A673 (cell line): ENCODE results near the gene FUT8.

Experiments used
- EZH2 ChIP-seq: fragments of 200-600 bp; sonication (generic); IDR thresholded peaks from 2 replicates; pipeline ENCODE4 v1.6.1; 2017; ENCODE audit warnings: borderline replicate concordance, low read depth, mild to moderate bottlenecking, mixed read lengths, antibody characterized with exemption, low read length; ENCODE audit not compliant: poor library complexity, severe bottlenecking
- TF ChIP-seq, protein P1 (sequence below): fragments of 300-800, 200-600 bp; sonication (generic); conservative IDR thresholded peaks from 2 replicates; pipeline ENCODE4 v1.5.1; 2017; ENCODE audit warnings: low read depth, mild to moderate bottlenecking, antibody characterized with exemption, low read length, moderate library complexity, mixed read lengths

DNA sequence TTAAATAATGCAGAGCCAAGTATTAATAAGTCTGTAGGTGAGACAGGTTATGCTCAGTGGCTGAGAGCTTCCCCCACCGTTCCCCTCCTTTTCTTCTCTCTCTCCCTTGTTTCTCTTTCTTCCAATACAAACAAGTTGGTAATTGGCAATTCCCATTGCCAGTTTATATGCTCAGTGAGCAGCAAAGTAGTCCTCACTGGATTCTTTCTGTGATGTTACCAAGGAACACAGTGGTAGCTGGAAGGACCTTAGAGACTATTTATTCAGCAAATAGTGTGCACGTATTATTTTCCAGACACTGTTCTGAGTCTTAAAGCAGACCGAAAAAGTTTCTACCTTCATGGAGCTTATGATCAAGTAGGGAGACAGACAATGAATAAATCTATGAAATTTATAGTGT, 344.4 kb downstream of the FUT8 start:
- TF ChIP-seq, protein P1, sequence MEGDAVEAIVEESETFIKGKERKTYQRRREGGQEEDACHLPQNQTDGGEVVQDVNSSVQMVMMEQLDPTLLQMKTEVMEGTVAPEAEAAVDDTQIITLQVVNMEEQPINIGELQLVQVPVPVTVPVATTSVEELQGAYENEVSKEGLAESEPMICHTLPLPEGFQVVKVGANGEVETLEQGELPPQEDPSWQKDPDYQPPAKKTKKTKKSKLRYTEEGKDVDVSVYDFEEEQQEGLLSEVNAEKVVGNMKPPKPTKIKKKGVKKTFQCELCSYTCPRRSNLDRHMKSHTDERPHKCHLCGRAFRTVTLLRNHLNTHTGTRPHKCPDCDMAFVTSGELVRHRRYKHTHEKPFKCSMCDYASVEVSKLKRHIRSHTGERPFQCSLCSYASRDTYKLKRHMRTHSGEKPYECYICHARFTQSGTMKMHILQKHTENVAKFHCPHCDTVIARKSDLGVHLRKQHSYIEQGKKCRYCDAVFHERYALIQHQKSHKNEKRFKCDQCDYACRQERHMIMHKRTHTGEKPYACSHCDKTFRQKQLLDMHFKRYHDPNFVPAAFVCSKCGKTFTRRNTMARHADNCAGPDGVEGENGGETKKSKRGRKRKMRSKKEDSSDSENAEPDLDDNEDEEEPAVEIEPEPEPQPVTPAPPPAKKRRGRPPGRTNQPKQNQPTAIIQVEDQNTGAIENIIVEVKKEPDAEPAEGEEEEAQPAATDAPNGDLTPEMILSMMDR: no peak
- TF ChIP-seq EZH2: no peak
